Smooth muscle cell (in vitro differentiated cells): ENCODE measurements around the gene AKAP6. TPM values are rescaled to one million over a fixed set of nuclear protein-coding genes. Genes with fewer than 3 reads are reported as not detected.

Experiments
- DNase-seq: peaks from one replicate; lab custom pipeline; 2025; ENCODE audit not compliant: unreplicated experiment; lab: John Stamatoyannopoulos, UW
- H2AFZ ChIP-seq: fragments of 200-600 bp; sonication (generic); 2 replicates; pipeline ENCODE4 v1.6.0; 2016; ENCODE audit warnings: antibody characterized with exemption, low read depth, mild to moderate bottlenecking
- H3F3A ChIP-seq: fragments of 200-600 bp; sonication (generic); 2 replicates; pipeline ENCODE4 v1.6.0; 2017; ENCODE audit warnings: antibody characterized with exemption, low read depth
- H3K27ac ChIP-seq: fragments of 200-600 bp; sonication (generic); 2 replicates; pipeline ENCODE4 v1.5.1; 2016; ENCODE audit warnings: low read depth, mild to moderate bottlenecking
- H3K27me3 ChIP-seq: fragments of 200-600 bp; sonication (generic); 2 replicates; pipeline ENCODE4 v1.6.1; 2016; ENCODE audit warnings: low read depth, mild to moderate bottlenecking
- H3K36me3 ChIP-seq: fragments of 200-600 bp; sonication (generic); 2 replicates; pipeline ENCODE4 v1.5.1; 2016; ENCODE audit warnings: low read depth
- H3K4me1 ChIP-seq: fragments of 200-600 bp; sonication (generic); 2 replicates; pipeline ENCODE4 v1.5.1; 2016; ENCODE audit warnings: low read depth
- H3K4me2 ChIP-seq: fragments of 200-600 bp; sonication (generic); 2 replicates; pipeline ENCODE4 v1.6.0; 2016; ENCODE audit warnings: mild to moderate bottlenecking
- H3K4me3 ChIP-seq: fragments of 200-600 bp; sonication (generic); 2 replicates; pipeline ENCODE4 v1.5.1; 2016; ENCODE audit warnings: mild to moderate bottlenecking
- H3K79me2 ChIP-seq: fragments of 200-600 bp; sonication (generic); 2 replicates; pipeline ENCODE4 v1.6.0; 2016; ENCODE audit warnings: low read depth, mild to moderate bottlenecking
- H3K9ac ChIP-seq: fragments of 200-600 bp; sonication (generic); 2 replicates; pipeline ENCODE4 v1.6.0; 2016; ENCODE audit warnings: low read depth
- H3K9me3 ChIP-seq: fragments of 200-600 bp; sonication (generic); replicated peaks from 2 replicates; pipeline ENCODE4 v1.5.1; 2016; ENCODE audit warnings: low read depth
- H4K20me1 ChIP-seq: fragments of 200-600 bp; sonication (generic); 2 replicates; pipeline ENCODE4 v1.6.0; 2016; ENCODE audit warnings: low read depth
- WGBS: methylation state at CpG from one replicate; pipeline ENCODE4 v1.1.7; 2016; ENCODE audit warnings: low lambda C conversion rate; 5-methylcytosine and 5-hydroxymethylcytosine counted together
- polyA plus RNA-seq: library from polyadenylated mRNA; unstranded; fragments of >200 nt; fragmentation: Nextera tagmentation; extraction: Ambion mirVana; gene quantifications from 2 replicates; pipeline ENCODE4 v1.2.1, GENCODE V29; 2016
- total RNA-seq: library from RNA; depleted of rRNA; stranded (reverse); fragments of >200 nt; gene quantifications from 2 replicates; pipeline ENCODE4 v1.2.3, GENCODE V29; 2014
- TF ChIP-seq, protein P1 (sequence below): fragments of 200-600 bp; sonication (generic); IDR thresholded peaks from 2 replicates; pipeline ENCODE4 v1.5.1; 2017; ENCODE audit warnings: borderline replicate concordance, mild to moderate bottlenecking, antibody characterized with exemption; ENCODE audit not compliant: insufficient read depth, poor library complexity, severe bottlenecking

Gene AKAP6
- total and polyA plus RNA-seq, 2 experiments from 2014 or later, result 1.3 to 6.4 TPM

- Histone ChIP-seq H3K27ac (no peak overlapping the region), H3K4me3 (no peak overlapping the region), H3K9ac (no peak overlapping the region), H2AFZ (no peak overlapping the region), H3K27me3 (no peaks in the 10 kb centered on the region), H3K79me2 (no peaks in the 10 kb centered on the region), H3K9me3 (peaks cover 17% of the 10 kb centered on the region), H3K4me2 (no peak overlapping the region), H4K20me1 (no peaks in the 10 kb centered on the region), H3K36me3 (no peaks in the 10 kb centered on the region), H3K4me1 (no peaks in the 10 kb centered on the region), H3F3A (no peaks in the 10 kb centered on the region)
- 97% methylated on average over 1 of the region's 1 CpG for whole genome bisulfite sequencing
- no peak for DNase-seq
- TF ChIP-seq, protein P1, sequence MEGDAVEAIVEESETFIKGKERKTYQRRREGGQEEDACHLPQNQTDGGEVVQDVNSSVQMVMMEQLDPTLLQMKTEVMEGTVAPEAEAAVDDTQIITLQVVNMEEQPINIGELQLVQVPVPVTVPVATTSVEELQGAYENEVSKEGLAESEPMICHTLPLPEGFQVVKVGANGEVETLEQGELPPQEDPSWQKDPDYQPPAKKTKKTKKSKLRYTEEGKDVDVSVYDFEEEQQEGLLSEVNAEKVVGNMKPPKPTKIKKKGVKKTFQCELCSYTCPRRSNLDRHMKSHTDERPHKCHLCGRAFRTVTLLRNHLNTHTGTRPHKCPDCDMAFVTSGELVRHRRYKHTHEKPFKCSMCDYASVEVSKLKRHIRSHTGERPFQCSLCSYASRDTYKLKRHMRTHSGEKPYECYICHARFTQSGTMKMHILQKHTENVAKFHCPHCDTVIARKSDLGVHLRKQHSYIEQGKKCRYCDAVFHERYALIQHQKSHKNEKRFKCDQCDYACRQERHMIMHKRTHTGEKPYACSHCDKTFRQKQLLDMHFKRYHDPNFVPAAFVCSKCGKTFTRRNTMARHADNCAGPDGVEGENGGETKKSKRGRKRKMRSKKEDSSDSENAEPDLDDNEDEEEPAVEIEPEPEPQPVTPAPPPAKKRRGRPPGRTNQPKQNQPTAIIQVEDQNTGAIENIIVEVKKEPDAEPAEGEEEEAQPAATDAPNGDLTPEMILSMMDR, result no peak
Observed at GRCh38 chr14:32800320-32800719, 471.2 kb downstream of the AKAP6 start.

DNA sequence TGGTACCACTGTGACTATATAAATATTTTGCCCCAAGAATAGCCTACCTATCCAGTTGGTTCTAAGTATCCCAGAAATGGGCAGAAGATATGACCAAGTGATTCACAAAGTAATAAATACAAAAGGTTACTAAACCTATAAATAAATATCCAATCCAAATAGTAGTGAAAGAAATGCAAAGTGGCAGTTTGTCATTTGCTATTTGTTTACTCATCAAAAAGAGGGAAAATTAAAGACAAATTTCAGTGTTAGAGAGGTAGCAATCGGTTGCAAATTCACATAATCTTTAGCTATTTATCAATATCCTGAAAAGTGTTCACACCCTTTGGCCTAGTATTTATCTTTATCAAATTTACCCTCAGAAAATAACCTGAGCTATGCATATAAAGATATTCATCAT, 473.2 kb downstream of the AKAP6 start:
- Histone ChIP-seq H3K27ac (no peak overlapping the region), H3K27me3 (no peaks in the 10 kb centered on the region), H3K79me2 (no peaks in the 10 kb centered on the region), H4K20me1 (no peaks in the 10 kb centered on the region), H3K4me3 (no peak overlapping the region), H2AFZ (no peak overlapping the region), H3K4me1 (no peaks in the 10 kb centered on the region), H3K9me3 (peaks cover 17% of the 10 kb centered on the region), H3K4me2 (no peak overlapping the region), H3K9ac (no peak overlapping the region), H3K36me3 (no peaks in the 10 kb centered on the region), H3F3A (no peaks in the 10 kb centered on the region)
- DNase-seq, result no peak
- 77% methylated on average over 1 of the region's 1 CpG for whole genome bisulfite sequencing
- TF ChIP-seq, protein P1, result no peak

- H3K36me3 ChIP-seq, result no peaks in the 10 kb centered on the region
- H3K4me2 ChIP-seq, result no peak overlapping the region
- no peaks in the 10 kb centered on the region for H3F3A ChIP-seq
- H3K4me3 ChIP-seq, result no peak overlapping the region
- no peak overlapping the region for H3K9ac ChIP-seq
- H3K79me2 ChIP-seq, result no peaks in the 10 kb centered on the region
- no peaks in the 10 kb centered on the region for H4K20me1 ChIP-seq
- no peak overlapping the region for H3K27ac ChIP-seq
- H3K9me3 ChIP-seq, result peaks cover 17% of the 10 kb centered on the region
- no peak overlapping the region for H2AFZ ChIP-seq
- no peaks in the 10 kb centered on the region for H3K27me3 ChIP-seq
- peaks cover 24% of the 10 kb centered on the region for H3K4me1 ChIP-seq
- TF ChIP-seq, protein P1, result no peak
- WGBS, result 81% methylated on average over 2 of the region's 2 CpGs
- no peak for DNase-seq
Observed at GRCh38 chr14:32805979-32806378, 476.9 kb downstream of the AKAP6 start.

- Histone ChIP-seq H3K4me1 (peaks cover 24% of the 10 kb centered on the region), H2AFZ (no peak overlapping the region), H3F3A (no peaks in the 10 kb centered on the region), H3K27me3 (no peaks in the 10 kb centered on the region), H3K9ac (no peak overlapping the region), H3K79me2 (no peaks in the 10 kb centered on the region), H4K20me1 (no peaks in the 10 kb centered on the region), H3K27ac (no peak overlapping the region), H3K36me3 (no peaks in the 10 kb centered on the region), H3K4me3 (no peak overlapping the region), H3K4me2 (no peak overlapping the region), H3K9me3 (no peaks in the 10 kb centered on the region)
- 71% methylated on average over 4 of the region's 4 CpGs for WGBS
- DNase-seq, result no peak
- TF ChIP-seq, protein P1, result no peak
Observed at GRCh38 chr14:32808644-32809043, 479.5 kb downstream of the AKAP6 start.
